Activated CD8-positive, alpha-beta memory T cell treated with anti-CD3 and anti-CD28 coated beads, Interleukin-2, amount 50 U/mL, for 1 hour (primary cell): Measurements from ENCODE around the gene ATG7.
"Not testable (repeated sequence)": the region's sequence is repeated elsewhere in the genome, so short reads cannot be mapped to it uniquely, and the experiment has no call there.

Source experiments
- DNase-seq: peaks from one replicate; pipeline ENCODE4 v3.0.0-alpha.2; 2020; ENCODE audit errors: extremely low read depth

Gene ATG7

DNA sequence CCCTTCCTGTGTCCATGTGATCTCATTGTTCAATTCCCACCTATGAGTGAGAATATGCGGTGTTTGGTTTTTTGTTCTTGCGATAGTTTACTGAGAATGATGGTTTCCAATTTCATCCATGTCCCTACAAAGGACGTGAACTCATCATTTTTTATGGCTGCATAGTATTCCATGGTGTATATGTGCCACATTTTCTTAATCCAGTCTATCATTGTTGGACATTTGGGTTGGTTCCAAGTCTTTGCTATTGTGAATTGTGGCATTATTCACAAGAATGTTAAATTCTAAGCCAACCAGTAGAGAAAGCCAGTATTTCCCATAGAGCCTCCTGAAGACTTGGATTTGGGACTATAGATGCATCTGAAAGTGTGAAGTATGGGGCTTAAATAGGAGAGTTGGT is 230.2 kb downstream of the ATG7 start:
- DNase-seq, result not testable (repeated sequence)

DNA sequence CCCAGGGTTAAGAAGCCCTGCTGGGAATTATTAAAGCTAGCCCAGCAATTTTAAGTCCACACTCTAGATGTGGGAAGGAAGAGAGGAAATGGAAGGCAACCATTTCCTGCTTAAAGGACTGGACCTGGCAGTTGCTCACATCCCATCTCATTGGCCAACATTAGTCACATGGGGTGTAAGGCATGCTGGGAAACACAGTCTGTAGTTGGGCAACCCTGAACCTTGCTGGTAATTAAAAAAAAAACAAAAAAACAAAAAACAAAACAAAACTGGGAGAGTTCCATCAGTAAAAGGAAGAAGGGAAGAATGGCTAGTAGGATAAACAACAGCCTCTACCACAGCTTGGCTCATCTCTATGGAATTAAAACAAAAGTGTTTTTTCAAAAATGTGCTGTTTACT is 235.5 kb downstream of the ATG7 start:
- DNase-seq, result no peak

DNA sequence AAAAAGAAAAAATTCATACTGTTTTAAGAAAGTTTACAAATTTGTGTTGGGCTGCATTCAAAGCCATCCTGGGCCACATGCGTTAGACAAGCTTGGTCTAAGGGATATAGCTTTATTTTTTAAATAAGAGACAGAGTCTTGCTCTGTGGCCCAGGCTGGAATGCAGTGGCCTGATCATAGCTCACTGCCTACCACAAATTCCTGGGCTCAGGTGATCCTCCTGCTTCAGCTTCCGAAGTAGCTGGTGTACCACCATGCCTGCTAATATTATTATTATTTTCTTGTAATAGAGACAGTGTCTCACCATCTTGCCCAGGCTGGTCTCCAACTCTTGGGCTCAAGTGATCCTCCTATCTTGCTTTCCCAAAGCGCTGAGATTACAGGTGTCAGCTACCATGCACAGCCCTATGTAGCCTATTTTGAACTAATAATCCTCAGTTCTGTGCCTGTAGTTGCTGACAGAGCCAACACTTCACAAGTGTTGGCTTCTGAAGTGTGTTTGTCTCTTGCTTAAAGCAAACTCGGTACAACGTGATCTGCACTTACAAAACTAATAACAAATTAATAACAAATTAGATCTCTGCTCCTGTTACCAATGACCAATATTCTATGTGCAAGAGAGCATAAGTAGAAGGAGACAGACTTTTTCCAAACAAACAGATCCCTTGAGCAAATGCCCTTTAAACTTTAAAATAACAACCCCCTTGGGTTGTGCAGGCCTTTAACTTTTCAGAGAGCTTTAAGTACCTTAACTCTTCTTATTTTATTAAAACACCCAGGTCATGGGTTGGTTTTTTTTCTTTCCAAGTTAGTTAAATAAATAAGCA is 236.4 kb downstream of the ATG7 start:
- DNase-seq, result no peak

DNA sequence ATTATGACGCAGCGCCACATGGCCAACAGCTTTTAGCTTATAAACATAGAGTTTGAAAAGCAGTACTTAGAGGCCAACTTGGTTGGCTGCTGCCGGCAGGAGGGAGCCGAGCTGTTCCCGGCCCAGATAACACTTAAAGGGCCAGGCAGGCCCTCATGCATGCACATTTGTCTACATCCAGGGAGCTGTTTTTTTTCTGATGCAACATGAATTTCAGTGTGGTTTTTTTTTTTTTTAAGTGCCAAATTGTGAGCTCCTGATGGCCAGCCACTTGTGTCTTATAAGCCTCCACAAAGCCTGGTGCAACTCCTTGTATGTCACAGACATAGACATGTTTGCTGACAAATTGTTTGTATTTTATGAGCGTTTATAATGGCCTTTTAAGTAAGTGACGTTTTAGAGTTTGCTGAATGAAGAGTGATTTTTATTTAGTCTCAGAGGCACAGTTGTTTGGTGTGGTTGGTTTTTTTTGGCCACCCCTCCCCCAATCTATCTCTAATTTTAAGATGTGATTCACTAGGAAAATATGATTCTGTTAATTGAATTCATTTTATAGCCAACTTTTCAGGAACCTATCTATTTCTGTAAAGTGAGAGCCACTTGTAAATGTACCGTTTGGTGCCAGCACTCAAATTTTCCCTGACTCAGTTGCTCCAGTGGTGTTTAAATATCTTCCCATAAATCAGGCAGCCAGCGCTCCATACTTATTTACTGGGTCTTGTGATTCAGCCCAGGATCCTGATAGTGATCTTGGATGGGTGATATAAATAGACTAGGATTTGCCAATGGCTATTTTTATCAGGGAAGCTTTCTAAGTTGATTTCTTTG is 237.2 kb downstream of the ATG7 start:
- no peak for DNase-seq

DNA sequence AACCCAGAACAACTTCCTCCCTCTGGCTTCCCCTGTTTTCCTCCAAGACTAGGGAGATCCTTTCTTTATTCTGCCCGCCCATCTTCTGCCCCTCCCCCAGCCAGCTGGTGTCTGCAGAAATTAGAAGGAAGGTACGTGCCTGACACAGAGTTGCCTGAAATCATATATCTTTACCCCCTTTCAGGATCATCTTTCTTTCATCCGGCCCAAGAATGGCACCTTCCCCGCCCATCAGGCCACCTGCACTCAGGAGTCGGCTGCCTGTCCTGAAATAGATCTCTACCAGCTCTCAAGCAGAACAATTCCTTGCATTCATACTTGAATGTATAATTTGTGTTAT is 237.8 kb downstream of the ATG7 start:
- no peak for DNase-seq

DNA sequence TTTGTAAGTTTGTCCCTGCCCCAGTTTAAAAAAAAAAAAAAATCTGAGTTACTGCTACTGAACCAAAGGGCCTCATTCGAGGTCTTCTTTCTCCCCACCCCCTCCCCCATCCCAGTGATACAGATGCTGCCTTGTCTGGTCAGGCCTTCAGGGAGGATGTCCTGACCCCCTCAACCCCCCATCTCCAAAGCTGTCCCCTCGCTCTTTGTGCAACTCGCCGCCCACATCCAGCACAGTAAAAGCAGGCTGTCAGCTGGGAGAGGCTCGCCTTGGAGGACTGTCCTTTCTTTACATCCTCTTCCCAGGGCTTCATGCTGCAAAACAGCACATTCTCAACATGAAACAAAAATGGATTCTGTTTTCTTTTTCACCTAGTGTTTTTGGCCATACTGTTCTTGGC is 238.2 kb downstream of the ATG7 start:
- DNase-seq, result no peak

DNA sequence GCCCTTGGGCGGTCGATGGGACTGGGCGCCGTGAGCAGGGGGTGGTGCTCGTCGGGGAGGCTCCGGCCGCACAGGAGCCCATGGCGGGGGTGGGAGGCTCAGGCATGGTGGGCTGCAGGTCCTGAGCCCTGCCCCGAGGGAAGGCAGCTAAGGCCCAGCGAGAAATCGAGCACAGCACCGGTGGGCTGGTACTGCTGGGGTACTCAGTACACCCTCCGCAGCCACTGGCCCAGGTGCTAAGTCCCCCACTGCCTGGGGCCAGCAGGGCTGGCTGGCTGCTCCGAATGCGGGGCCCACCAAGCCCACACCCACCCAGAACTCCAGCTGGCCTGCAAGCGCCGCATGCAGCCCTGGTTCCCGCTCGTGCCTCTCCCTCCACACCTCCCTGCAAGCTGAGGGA is 239.4 kb downstream of the ATG7 start:
- DNase-seq, result not testable (repeated sequence)

DNA sequence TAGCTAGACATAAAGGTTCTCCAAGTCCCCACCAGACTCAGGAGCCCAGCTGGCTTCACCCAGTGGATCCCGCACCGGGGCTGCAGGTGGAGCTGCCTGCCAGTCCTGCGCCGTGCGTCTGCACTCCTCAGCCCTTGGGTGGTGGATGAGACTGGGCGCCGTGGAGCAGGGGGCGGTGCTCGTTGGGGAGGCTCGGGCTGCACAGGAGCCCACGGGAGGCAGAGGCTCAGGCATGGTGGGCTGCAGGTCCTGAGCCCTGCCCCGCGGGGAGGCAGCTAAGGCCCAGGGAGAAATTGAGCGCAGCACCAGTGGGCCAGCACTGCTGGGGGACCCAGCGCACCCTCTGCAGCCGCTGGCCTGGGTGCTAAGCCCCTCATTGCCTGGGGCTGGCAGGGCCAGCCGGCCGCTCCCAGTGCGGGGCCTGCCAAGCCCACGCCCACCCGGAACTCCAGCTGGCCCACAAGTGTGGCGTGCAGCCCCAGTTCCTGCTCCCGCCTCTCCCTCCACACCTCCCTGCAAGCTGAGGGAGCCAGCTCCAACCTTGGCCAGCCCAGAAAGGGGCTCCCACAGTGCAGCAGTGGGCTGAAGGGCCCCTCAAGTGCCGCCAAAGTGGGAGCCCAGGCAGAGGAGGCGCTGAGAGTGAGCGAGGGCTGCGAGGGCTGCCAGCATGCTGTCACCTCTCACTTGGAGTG is 241.1 kb downstream of the ATG7 start:
- DNase-seq, result not testable (repeated sequence)

DNA sequence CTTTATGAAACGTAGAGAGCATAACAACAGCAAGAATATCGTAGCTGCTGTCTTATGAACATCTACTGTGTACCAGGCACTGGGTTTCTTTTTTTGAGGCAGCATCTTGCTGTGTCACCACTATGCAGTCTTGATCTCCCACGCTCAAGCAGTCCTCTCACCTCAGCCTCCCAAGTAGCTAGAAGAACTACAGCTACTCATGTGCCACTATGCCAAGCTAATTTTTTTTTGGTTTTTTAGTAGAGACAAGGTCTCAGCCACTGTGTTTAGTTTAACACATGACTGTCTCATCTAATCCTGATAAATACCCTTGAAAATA is 241.6 kb downstream of the ATG7 start:
- no peak for DNase-seq

DNA sequence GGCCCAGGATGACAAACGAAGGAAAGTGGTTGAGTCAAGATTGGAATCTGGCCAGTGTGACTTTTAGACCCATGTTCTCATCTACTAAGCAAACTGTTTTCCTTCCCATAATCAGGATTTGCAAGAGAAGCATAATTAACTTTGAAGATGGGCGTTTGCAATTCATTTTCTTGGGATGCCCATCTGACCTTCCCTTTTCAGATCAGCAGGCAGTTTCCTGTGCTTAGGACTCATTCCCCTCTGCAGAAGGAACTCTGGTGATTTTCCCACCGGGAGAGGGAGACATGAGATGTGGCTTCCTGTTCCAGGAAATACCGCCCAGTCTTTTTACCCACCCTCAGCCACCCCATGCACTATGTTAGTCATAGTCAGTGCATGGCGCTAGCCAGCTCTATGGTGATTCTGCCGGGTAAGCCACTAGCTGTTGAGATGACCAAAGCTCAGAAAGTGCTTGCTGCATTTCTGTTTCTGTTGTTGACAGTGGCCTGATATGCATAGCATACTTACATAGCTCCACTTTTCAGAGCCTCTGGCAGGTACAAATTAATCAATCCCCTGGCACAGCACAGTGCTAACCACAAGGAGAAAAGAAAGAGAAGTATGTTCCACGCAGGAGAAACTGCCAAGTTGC is 242.1 kb downstream of the ATG7 start:
- no peak for DNase-seq

DNA sequence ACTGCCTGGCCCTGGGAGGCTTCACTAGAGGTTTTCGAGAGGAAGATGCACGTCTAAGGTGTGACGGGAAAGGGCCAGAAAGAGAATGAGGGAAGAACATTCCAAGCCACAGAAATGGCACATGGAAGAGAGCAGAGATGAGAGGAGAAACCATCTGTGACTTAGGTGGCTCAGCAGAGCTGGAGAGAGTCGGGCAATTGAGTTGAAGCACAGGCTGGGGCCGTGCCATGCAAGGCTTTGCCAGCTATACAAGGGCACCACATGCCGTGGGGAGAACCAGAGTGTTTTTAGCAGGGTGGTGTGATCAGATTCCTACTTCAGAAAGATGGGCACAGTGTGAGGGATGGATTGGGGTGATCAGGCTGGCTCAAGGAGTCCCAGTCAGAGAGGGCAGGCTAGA is 245.4 kb downstream of the ATG7 start:
- DNase-seq, result no peak

DNA sequence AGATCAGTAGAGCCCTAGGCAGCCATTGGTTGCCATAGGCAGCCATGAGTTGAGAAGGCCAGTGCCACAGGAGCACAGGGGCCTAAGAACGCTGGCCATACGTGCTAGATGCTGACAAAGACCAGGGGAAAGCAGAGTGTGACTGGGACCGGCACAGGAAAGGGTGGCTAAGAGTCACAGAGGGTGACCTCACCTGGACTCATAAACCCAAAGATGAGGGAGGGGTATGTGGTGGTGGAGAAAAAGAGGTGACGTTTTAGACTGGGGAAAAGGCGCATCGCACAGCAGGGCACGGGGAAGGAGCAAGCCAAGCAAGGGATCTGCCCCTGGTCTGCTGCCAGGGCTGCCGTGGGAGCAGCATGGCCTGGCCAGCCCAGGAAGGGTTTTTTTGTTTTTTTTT is 249.0 kb downstream of the ATG7 start:
- DNase-seq, result no peak

DNA sequence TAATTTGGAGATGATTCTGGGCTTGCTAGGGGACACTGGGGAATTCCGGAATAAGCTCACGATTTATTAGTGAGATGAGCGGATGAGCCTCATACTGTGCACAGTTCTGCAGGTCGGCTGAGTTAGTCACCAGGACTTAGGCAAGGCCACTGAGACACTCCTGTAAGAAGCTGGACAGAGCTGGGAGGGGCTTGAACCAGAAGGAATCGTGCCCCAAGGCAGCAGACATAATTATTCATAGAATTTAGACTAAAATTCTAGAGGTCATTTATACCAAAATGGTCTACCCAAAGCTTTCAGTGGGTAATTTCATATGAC is 250.2 kb downstream of the ATG7 start:
- no peak for DNase-seq

DNA sequence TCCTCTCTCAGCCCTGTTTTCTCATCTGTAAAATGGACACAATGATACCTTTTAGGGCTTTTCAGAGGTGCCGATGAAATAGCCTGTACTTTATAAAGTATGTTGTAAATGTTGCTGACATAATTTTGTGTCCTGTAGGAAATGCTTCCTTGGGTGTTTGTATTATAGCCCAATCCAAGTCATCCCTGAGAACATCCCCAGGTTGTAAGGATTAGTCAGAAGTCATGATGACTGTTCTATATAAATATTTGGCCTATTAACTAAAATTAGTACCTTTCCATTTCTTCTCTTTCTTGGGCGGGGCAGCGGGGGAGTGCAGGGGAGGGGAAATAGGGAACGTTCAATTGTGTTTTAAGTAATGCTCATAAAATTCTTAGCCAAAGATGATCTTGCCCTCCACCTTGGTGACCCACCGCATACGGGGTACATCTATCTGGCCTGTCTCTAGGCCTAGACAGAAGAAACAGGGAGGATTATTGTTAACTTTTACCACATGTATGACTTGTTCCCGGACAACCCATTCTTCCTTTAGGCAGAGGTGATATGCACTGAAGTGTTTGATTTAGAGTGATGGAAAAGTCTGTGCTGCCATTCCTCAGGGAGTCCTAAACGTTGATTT is 250.9 kb downstream of the ATG7 start:
- DNase-seq, result no peak

DNA sequence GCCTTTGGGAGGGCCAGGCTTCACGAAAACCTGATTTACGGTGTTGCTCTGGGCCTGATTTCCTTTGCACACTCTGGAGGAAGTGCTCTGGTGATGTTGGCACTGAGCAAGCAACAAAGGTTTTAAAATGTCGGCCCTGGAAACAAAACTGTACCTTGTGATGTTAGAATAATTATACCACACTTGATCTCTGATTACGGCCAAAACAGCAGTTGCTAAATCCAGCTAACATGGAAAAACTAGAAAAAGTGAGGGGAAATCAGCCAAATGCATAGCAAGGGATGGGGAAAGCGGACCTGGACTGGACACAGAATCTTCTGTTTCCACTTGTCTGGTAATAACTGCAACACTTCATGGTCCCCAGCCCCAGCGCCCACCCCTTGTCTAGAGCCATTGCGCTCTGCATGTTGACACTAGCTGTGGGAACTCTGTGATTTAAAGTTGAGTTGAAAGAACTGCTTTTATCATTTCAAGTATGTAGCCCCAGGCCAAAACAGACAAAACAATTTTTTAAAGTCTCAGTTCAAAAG is 251.4 kb downstream of the ATG7 start:
- DNase-seq, result no peak

DNA sequence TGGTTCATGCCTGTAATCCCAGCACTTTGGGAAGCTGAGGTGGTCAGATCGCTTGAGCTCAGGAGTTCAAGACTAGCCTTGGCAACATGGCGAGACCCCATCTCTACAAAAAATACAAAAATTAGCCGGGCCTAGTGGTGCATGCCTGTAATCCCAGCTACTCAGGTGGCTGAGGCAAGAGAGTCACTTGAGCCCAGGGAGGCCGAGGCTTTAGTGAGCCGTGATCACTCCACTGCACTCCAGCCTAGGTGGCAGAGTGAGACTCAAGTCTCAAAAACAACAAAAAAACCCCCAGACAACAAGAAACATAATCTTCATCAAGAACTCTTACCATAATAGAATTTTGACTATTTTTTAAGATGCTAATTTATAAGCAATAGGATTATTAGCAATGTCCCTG is 253.9 kb downstream of the ATG7 start:
- DNase-seq, result not testable (repeated sequence)

DNA sequence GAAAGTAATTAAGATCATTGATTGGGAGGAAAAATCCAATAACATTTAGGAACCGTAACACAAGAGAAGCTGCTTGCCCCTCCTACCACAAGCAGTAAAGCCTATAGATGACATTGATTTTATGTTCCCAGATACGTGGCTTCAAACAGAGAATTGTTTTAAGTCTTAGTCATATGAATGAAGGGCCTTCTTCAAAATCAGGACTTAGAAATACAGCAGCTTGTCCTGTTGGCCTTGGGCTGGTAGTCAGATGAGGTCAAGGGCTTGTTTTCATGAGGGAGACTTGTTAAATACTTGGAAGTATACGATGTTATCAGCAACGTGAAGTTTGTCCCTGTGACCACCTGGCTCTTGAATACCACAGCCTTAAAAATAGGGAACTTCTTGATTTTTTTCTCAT is 257.1 kb downstream of the ATG7 start:
- DNase-seq, result no peak

DNA sequence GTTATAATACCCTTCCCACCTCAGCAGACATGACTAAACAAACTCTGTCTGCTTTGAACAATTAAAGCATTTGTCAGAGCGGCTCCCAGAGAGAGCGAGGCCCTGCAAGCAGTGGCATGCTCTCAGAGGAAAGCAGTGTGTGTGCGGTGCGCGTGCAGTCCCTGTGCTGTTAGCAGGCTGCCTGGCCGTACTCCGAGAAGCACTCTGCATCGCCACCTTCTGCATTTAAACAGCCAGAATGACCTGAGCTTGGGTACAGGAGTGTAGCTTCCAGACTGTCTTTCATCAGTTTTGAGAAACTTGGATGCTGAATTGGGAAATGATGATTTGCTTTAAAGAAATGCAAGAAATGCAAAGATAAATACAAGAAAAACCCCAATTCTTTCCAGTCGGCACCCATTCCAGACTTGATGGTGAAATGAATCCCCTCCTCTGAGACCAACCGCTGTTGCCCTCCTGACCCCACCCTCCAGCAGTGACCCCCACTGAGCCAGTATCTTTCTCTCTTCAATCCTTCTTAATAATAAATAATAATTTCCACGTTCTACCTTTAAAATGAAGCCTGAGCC is 258.0 kb downstream of the ATG7 start:
- no peak for DNase-seq

DNA sequence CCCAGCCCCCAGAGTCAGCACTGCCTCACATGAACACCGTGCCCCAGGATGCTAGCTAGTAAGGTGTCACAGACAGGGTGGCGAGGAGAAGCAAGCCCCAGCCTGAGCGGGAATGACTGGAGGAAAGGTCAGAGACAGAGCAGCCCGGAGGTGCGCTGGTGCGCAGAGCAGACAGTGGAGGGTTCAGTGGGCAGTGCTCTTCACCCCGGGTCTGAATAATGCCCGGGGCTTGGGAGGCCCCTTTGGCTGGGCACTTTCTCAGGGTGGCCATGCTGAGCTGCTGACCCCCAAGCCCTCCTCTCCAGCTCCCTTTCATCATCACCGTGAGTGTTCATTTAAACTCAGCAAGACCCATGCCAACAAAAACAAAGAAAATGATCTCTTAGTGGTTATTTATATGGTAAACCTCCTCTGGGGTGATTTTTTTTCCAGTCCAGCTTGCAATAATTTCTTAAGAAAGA is 260.8 kb downstream of the ATG7 start:
- DNase-seq, result no peak

DNA sequence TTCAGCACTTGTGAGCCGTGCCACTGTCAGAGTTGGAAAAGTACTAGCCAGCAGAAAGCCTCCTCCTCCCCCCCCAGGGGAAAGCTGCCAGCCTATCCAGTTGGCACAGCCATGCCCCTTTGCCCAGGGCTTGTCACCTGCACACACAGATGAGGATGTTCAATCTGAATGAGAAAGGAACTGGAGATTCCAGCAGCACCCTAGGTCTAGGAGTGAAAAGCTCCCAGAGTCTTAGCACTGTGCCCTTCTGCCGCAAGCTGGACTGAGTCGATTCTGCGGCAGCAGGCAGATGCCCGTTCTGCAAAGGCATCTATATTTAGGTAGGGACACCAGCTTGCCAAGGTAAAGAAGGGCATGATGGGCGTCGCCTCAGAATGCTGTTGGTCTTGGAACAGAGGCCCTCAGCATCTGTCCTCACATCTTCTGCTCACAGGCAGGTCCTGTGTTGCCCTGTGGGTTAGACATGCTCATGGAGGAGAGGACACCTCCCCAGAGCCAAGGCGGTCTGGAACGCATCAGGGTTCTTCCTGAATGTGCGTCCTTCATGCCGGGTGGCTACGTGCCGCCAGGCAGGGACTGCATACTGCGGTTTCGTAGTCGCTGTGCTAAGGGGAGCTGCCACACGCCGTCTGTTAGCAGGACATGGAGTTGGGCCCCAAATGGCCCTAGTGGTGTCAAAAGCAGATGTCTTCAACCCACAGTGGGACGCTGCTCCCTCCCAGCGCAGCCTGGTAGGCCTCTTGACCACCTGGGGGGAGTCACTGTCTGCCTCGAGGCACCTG is 262.0 kb downstream of the ATG7 start:
- DNase-seq, result no peak

DNA sequence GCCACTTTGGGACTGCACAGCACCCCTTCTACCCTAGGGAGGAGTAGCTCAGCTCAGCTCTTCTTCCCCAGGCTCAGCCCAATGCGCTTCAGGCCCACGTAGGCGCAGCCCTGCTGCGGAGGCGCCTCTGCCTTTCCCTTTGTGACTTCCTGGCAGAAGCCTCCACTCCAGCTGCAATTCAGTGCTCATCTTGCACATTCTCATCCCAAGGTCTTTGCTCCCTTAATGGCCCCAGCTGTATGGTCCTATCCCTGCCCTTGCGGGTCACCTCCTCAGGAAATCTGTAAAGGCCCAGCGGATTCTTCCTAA is 262.6 kb downstream of the ATG7 start:
- DNase-seq, result no peak
